H9 (cell line): ENCODE data around the gene CXCL6. TPM values are rescaled to one million over a fixed set of nuclear protein-coding genes. Genes with fewer than 3 reads are reported as not detected.

ENCODE experiments used
- DNase-seq: peaks from one replicate; pipeline ENCODE4 v3.0.0-alpha.2; 2017
- H2AFZ ChIP-seq: one replicate; pipeline ENCODE4 v1.6.1; 2013; ENCODE audit warnings: mild to moderate bottlenecking, low read length, control low read depth, moderate library complexity
- H2AK5ac ChIP-seq: 2 replicates; pipeline ENCODE4 v1.6.1; 2013; ENCODE audit warnings: low read length, control low read depth, mixed read lengths; ENCODE audit not compliant: insufficient read length
- H2BK120ac ChIP-seq: one replicate; pipeline ENCODE4 v1.6.1; 2013; ENCODE audit warnings: low read depth, mild to moderate bottlenecking, low read length, control low read depth, inconsistent platforms; ENCODE audit not compliant: poor library complexity, severe bottlenecking
- H2BK12ac ChIP-seq: 2 replicates; pipeline ENCODE4 v1.6.1; 2013; ENCODE audit warnings: low read length, control low read depth, mixed read lengths, low read depth; ENCODE audit not compliant: insufficient read length
- H2BK15ac ChIP-seq: 2 replicates; pipeline ENCODE4 v1.6.1; 2013; ENCODE audit warnings: low read depth, low read length, control low read depth
- H2BK20ac ChIP-seq: one replicate; pipeline ENCODE4 v1.6.1; 2013; ENCODE audit warnings: low read depth, mild to moderate bottlenecking, low read length, control low read depth, inconsistent platforms; ENCODE audit not compliant: poor library complexity, severe bottlenecking
- H2BK5ac ChIP-seq: 2 replicates; pipeline ENCODE4 v1.6.1; 2013; ENCODE audit warnings: low read length, control low read depth, mixed read lengths; ENCODE audit not compliant: insufficient read length
- H3K14ac ChIP-seq: 2 replicates; pipeline ENCODE4 v1.6.1; 2013; ENCODE audit warnings: low read length, control low read depth; ENCODE audit not compliant: insufficient read depth
- H3K18ac ChIP-seq: 2 replicates; pipeline ENCODE4 v1.6.1; 2013; ENCODE audit warnings: low read depth, mild to moderate bottlenecking, mixed read lengths, low read length, control low read depth; ENCODE audit not compliant: insufficient read length
- H3K23ac ChIP-seq: 2 replicates; pipeline ENCODE4 v1.6.1; 2013; ENCODE audit warnings: low read length, control low read depth, mixed read lengths, low read depth; ENCODE audit not compliant: insufficient read length
- H3K23me2 ChIP-seq: 2 replicates; pipeline ENCODE4 v1.6.1; 2013; ENCODE audit warnings: low read depth, mild to moderate bottlenecking, mixed read lengths, low read length, control low read depth; ENCODE audit not compliant: insufficient read length, poor library complexity, severe bottlenecking
- H3K27ac ChIP-seq: 2 replicates; pipeline ENCODE4 v1.5.1; 2013; ENCODE audit warnings: low read length, control low read depth, mixed read lengths, low read depth; ENCODE audit not compliant: insufficient read length
- H3K27me3 ChIP-seq: 2 replicates; pipeline ENCODE4 v1.6.1; 2013; ENCODE audit warnings: low read length, control low read depth, inconsistent platforms; ENCODE audit not compliant: insufficient read depth
- H3K4ac ChIP-seq: 2 replicates; pipeline ENCODE4 v1.6.1; 2013; ENCODE audit warnings: low read depth, mild to moderate bottlenecking, control low read depth, inconsistent platforms, low read length, moderate library complexity
- H3K4me1 ChIP-seq: 2 replicates; pipeline ENCODE4 v1.6.1; 2013; ENCODE audit warnings: low read length, control low read depth, inconsistent platforms; ENCODE audit not compliant: insufficient read depth
- H3K4me2 ChIP-seq: 2 replicates; pipeline ENCODE4 v1.6.1; 2013; ENCODE audit warnings: low read length, control low read depth, mixed read lengths; ENCODE audit not compliant: insufficient read length, insufficient read depth
- H3K56ac ChIP-seq: 2 replicates; pipeline ENCODE4 v1.6.1; 2013; ENCODE audit warnings: low read depth, mild to moderate bottlenecking, mixed read lengths, low read length, control low read depth; ENCODE audit not compliant: insufficient read length
- H3K79me1 ChIP-seq: 2 replicates; pipeline ENCODE4 v1.6.1; 2013; ENCODE audit warnings: low read depth, mild to moderate bottlenecking, moderate library complexity, low read length, control low read depth, inconsistent platforms; ENCODE audit not compliant: insufficient read depth, poor library complexity, severe bottlenecking
- H3K79me2 ChIP-seq: 2 replicates; pipeline ENCODE4 v1.6.1; 2013; ENCODE audit warnings: low read length, control low read depth, inconsistent platforms; ENCODE audit not compliant: insufficient read depth
- H3K9ac ChIP-seq: 2 replicates; pipeline ENCODE4 v1.6.1; 2013; ENCODE audit warnings: low read length, control low read depth, mixed read lengths; ENCODE audit not compliant: insufficient read length; ENCODE audit errors: extremely low read depth
- H3K9me3 ChIP-seq: one replicate; pipeline ENCODE4 v1.6.1; 2013; ENCODE audit warnings: low read depth, low read length, inconsistent platforms; ENCODE audit not compliant: control insufficient read depth
- H3T11ph ChIP-seq: one replicate; pipeline ENCODE4 v1.6.1; 2013; ENCODE audit warnings: mild to moderate bottlenecking, low read length, control low read depth, inconsistent platforms
- H4K20me1 ChIP-seq: one replicate; pipeline ENCODE4 v1.6.1; 2013; ENCODE audit not compliant: control insufficient read depth, insufficient read length, insufficient read depth
- H4K5ac ChIP-seq: 2 replicates; pipeline ENCODE4 v1.6.1; 2013; ENCODE audit warnings: low read depth, mild to moderate bottlenecking, mixed read lengths, low read length, control low read depth; ENCODE audit not compliant: insufficient read length
- H4K8ac ChIP-seq: replicated peaks from 2 replicates; pipeline ENCODE4 v1.6.1; 2013; ENCODE audit warnings: low read length, control low read depth, mixed read lengths, low read depth; ENCODE audit not compliant: insufficient read length
- H4K91ac ChIP-seq: 2 replicates; pipeline ENCODE4 v1.6.1; 2013; ENCODE audit warnings: low read depth, mild to moderate bottlenecking, moderate library complexity, mixed read lengths, low read length, control low read depth; ENCODE audit not compliant: insufficient read length
- H3K27ac Mint-ChIP-seq, 3 experiments: 2 replicates in 2 of 3; 3 replicates in 1 of 3; pipeline ENCODE4 v1.8.0; 2020 to 2021; ENCODE audit warnings: mixed read lengths in 3 of 3, mild to moderate bottlenecking in 1 of 3, moderate library complexity in 1 of 3
- H3K27me3 Mint-ChIP-seq: 2 replicates; pipeline ENCODE4 v1.8.0; 2021; ENCODE audit warnings: low read depth, mild to moderate bottlenecking, moderate library complexity, mixed read lengths
- H3K36me3 Mint-ChIP-seq, 3 experiments: 2 replicates in 2 of 3; 3 replicates in 1 of 3; pipeline ENCODE4 v1.8.0; 2020 to 2021; ENCODE audit warnings: low read depth in 3 of 3, mixed read lengths in 3 of 3; ENCODE audit not compliant: insufficient read depth in 1 of 3
- H3K4me1 Mint-ChIP-seq, 2 experiments: 2 replicates each; pipeline ENCODE4 v1.8.0; 2020; ENCODE audit warnings: mixed read lengths in 2 of 2
- H3K4me3 Mint-ChIP-seq, 2 experiments: 2 replicates in 1 of 2; 3 replicates in 1 of 2; pipeline ENCODE4 v1.8.0; 2020 to 2021; ENCODE audit warnings: mild to moderate bottlenecking in 2 of 2, mixed read lengths in 2 of 2, moderate library complexity in 1 of 2
- H3K9me3 Mint-ChIP-seq, 2 experiments: 2 replicates in 1 of 2; 3 replicates in 1 of 2; pipeline ENCODE4 v1.8.0; 2020; ENCODE audit warnings: mild to moderate bottlenecking in 2 of 2, mixed read lengths in 2 of 2, moderate library complexity in 1 of 2
- CTCF ChIP-seq: fragments of 200-600 bp; sonication (generic); conservative IDR thresholded peaks from 3 replicates; pipeline ENCODE4 v1.8.0; 2021; ENCODE audit warnings: antibody characterized with exemption, mild to moderate bottlenecking
- WGBS: extraction: QIAGEN DNeasy Blood & Tissue Kit; methylation state at CpG from one replicate; pipeline ENCODE4 v1.1.7; 2013; ENCODE audit warnings: missing lambda C conversion rate, low lambda C conversion rate, mixed read lengths; ENCODE audit not compliant: insufficient read length; ENCODE audit errors: extremely low coverage; 5-methylcytosine and 5-hydroxymethylcytosine counted together
- total RNA-seq: library from RNA; stranded (reverse); gene quantifications from 2 replicates; pipeline ENCODE4 v1.2.1, GENCODE V29; 2021

Gene CXCL6
- total RNA-seq, 1 experiment from 2014 or later = 0.85 TPM

GRCh38 chr4:73860917-73861316 lies 24.4 kb downstream of the CXCL6 start:
- no peak overlapping the region for H3K56ac ChIP-seq
- no peak overlapping the region for H4K8ac ChIP-seq
- Mint-ChIP-seq H3K27ac (no peak overlapping the region), H3K4me1 (peaks cover 0 to 3% of the 10 kb centered on the region in 2 experiments; a peak in 1 of 4 replicates), H3K9me3 (no peaks in the 10 kb centered on the region; a peak in 1 of 5 replicates), H3K36me3 (no peaks in the 10 kb centered on the region), H3K4me3 (no peak overlapping the region), H3K27me3 (no peaks in the 10 kb centered on the region; the same call in 1 of the 2 replicates)
- H3K79me1 ChIP-seq = no peaks in the 10 kb centered on the region
- H4K91ac ChIP-seq = no peak overlapping the region
- no peak for DNase-seq
- no peaks in the 10 kb centered on the region for H3K27me3 ChIP-seq
- no peak overlapping the region for H3K23ac ChIP-seq
- H3K79me2 ChIP-seq = no peaks in the 10 kb centered on the region
- no peak overlapping the region for H2AFZ ChIP-seq
- H2AK5ac ChIP-seq = no peak overlapping the region
- no peak overlapping the region for H3K18ac ChIP-seq
- no peak overlapping the region for H3K9ac ChIP-seq
- no peak overlapping the region for H2BK12ac ChIP-seq
- H2BK120ac ChIP-seq = no peak overlapping the region
- no peaks in the 10 kb centered on the region for H3K23me2 ChIP-seq
- H3K4ac ChIP-seq = no peak overlapping the region
- no CpG with 5 or more reads among the region's 3 CpGs for WGBS
- H3K9me3 ChIP-seq = no peaks in the 10 kb centered on the region
- H2BK5ac ChIP-seq = no peak overlapping the region
- no peaks in the 10 kb centered on the region for H4K20me1 ChIP-seq
- no peak overlapping the region for H3T11ph ChIP-seq
- H3K4me1 ChIP-seq = no peaks in the 10 kb centered on the region
- no peak overlapping the region for H2BK20ac ChIP-seq
- H3K14ac ChIP-seq = no peak overlapping the region
- H2BK15ac ChIP-seq = no peak overlapping the region
- no peak for TF ChIP-seq CTCF
- H3K4me2 ChIP-seq = no peak overlapping the region
- no peak overlapping the region for H3K27ac ChIP-seq
- no peak overlapping the region for H4K5ac ChIP-seq
